GM23248 (cell line): ENCODE measurements around the gene EBF4.

Source experiments
- EZH2 ChIP-seq: fragments of 200-600 bp; sonication (generic); IDR thresholded peaks from 2 replicates; pipeline ENCODE4 v1.6.1; 2018; ENCODE audit warnings: antibody characterized with exemption, mild to moderate bottlenecking; ENCODE audit not compliant: insufficient read depth, poor library complexity, severe bottlenecking
- EZH2phosphoT487 ChIP-seq: fragments of 200-600 bp; sonication (generic); IDR thresholded peaks from 2 replicates; pipeline ENCODE4 v1.6.1; 2018; ENCODE audit warnings: antibody characterized with exemption, moderate library complexity, mild to moderate bottlenecking, low read depth; ENCODE audit not compliant: insufficient read depth

DNA sequence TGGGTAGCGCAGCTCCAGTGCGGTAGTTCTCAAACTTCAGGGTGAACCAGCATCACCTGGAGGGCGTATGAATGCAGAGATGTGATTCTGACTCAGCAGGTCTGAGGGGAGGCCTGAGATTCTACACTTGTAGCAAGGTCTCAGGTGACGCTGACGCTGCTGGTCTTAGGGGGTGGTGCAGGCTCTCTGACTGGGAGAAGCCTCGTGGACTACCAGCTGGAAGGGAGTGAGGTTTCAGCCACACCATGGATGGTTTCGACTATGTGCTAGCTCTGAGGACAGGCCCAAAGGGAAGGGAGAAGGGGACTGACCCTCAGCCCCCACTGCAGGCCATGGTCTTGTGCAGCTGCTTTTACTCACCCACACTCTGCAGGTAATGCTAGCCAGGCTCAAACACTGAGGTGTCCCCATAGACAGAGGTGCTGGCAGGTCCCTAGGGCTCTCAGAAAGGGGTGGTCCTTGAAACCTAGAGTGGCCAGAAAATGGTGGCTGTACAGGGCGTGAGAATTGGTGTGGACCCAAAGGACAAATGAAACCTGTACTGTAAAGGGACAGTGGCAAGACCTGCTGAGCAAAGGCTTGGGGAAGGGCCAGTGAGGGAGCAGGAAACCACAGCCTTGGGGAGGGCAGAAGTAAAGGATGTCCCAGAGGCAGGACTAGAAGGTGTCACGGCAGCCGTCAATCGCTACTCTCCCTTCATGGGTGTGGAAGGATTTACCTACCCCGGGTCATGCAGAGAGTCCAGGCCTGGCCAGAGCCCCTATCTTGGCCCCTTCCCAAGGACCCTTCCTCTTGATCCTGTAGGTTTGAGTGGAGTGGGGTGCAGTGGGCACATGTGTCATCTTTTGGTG, 52.7 kb downstream of the EBF4 start:
- TF ChIP-seq EZH2phosphoT487 (no peak), EZH2 (no peak)
